Measurements from ENCODE around the gene EMP2.
"Not testable (repeated sequence)": the region's sequence is repeated elsewhere in the genome, so short reads cannot be mapped to it uniquely, and the experiment has no call there.

EMP2 gene

GRCh38 chr16:10577305-10578202 is 2.8 kb downstream of the EMP2 start:
- DNase-seq, result no peak

GRCh38 chr16:10576390-10577304 is 3.8 kb downstream of the EMP2 start:
- no peak for DNase-seq

- DNase-seq, result no peak
Measured at GRCh38 chr16:10575506-10576130, 4.8 kb downstream of the EMP2 start.

GRCh38 chr16:10572611-10573010 is 7.8 kb downstream of the EMP2 start:
- DNase-seq, result no peak

GRCh38 chr16:10571354-10571753 is 9.0 kb downstream of the EMP2 start:
- no peak for DNase-seq

- no peak for DNase-seq
Measured at GRCh38 chr16:10569621-10570020, 10.8 kb downstream of the EMP2 start.

- DNase-seq, result no peak
Measured at GRCh38 chr16:10566613-10567012, 13.8 kb downstream of the EMP2 start.

GRCh38 chr16:10565167-10565566 is 15.2 kb downstream of the EMP2 start:
- DNase-seq, result no peak

GRCh38 chr16:10564591-10564990 is 15.8 kb downstream of the EMP2 start:
- no peak for DNase-seq

- DNase-seq, result no peak
Measured at GRCh38 chr16:10562361-10562899, 18.0 kb downstream of the EMP2 start.

- DNase-seq, result no peak
Measured at GRCh38 chr16:10561425-10561824, 19.0 kb downstream of the EMP2 start.

- DNase-seq, result no peak
Measured at GRCh38 chr16:10561001-10561400, 19.4 kb downstream of the EMP2 start.

GRCh38 chr16:10559792-10560191 is 20.6 kb downstream of the EMP2 start:
- not testable (repeated sequence) for DNase-seq

GRCh38 chr16:10558746-10559641 is 21.4 kb downstream of the EMP2 start:
- DNase-seq, result no peak

- no peak for DNase-seq
Measured at GRCh38 chr16:10558305-10558704, 22.1 kb downstream of the EMP2 start.

- DNase-seq, result no peak
Measured at GRCh38 chr16:10557750-10558149, 22.6 kb downstream of the EMP2 start.

GRCh38 chr16:10556236-10556635 is 24.2 kb downstream of the EMP2 start:
- DNase-seq, result no peak

- no peak for DNase-seq
Measured at GRCh38 chr16:10554569-10554968, 25.8 kb downstream of the EMP2 start.

- no peak for DNase-seq
Measured at GRCh38 chr16:10552998-10553491, 27.4 kb downstream of the EMP2 start.

GRCh38 chr16:10552281-10552680 is 28.1 kb downstream of the EMP2 start:
- no peak for DNase-seq

- no peak for DNase-seq
Measured at GRCh38 chr16:10551881-10552280, 28.5 kb downstream of the EMP2 start.

- DNase-seq, result no peak
Measured at GRCh38 chr16:10548404-10548803, 32.0 kb downstream of the EMP2 start.
